Natural killer cell treated with Interleukin-12 subunit alpha and Interleukin-12 subunit beta and Interleukin-15 and Interleukin-18, amount 100 ng/mL, for 72 hours (primary cell): Measurements from ENCODE around the gene HSD17B10. TPM values are rescaled to one million over a fixed set of nuclear protein-coding genes. Genes with fewer than 3 reads are reported as not detected.
"Not testable (repeated sequence)": the region's sequence is repeated elsewhere in the genome, so short reads cannot be mapped to it uniquely, and the experiment has no call there.

ENCODE experiments used
- ATAC-seq, 2 donors: fragments of 150-1000 bp; cut with Tn5 transposase in 1 of 2; sonication (Bioruptor Pico), chemical (Tn5 transposase) in 1 of 2; 2 replicates each; pipeline ENCODE4 v1.10.0; 2021
- DNase-seq: peaks from one replicate; pipeline ENCODE4 v3.0.0; 2022; ENCODE audit warnings: low spot score
- H3K27ac Mint-ChIP-seq, 2 donors: 1 replicate in 1 of 2; 2 replicates in 1 of 2; pipeline ENCODE4 v1.8.0; 2022; ENCODE audit warnings: mixed read lengths in 2 of 2, mild to moderate bottlenecking in 1 of 2, moderate library complexity in 1 of 2
- H3K27me3 Mint-ChIP-seq, 2 donors: 1 replicate in 1 of 2; 2 replicates in 1 of 2; pipeline ENCODE4 v1.8.0; 2022; ENCODE audit warnings: mixed read lengths in 2 of 2
- H3K36me3 Mint-ChIP-seq: one replicate; pipeline ENCODE4 v1.8.0; 2022; ENCODE audit warnings: mixed read lengths
- H3K4me1 Mint-ChIP-seq, 2 donors: 1 replicate in 1 of 2; 2 replicates in 1 of 2; pipeline ENCODE4 v1.8.0; 2022; ENCODE audit warnings: low read depth in 2 of 2, mixed read lengths in 2 of 2, mild to moderate bottlenecking in 1 of 2
- H3K4me3 Mint-ChIP-seq: one replicate; pipeline ENCODE4 v1.8.0; 2022; ENCODE audit warnings: mixed read lengths
- H3K9me3 Mint-ChIP-seq: 2 replicates; pipeline ENCODE4 v1.8.0; 2022; ENCODE audit warnings: mixed read lengths
- total RNA-seq, 2 donors: library from RNA; stranded (reverse); gene quantifications; one replicate each; pipeline ENCODE4 v1.2.3, GENCODE V29; 2022

The HSD17B10 gene
- total RNA-seq, 2 donors from 2014 or later: 108 to 129 TPM

- DNase-seq (peak; percentile 99), ATAC-seq (peak; percentile 95 to 96)
- H3K36me3 Mint-ChIP-seq: peaks cover 5% of the 10 kb centered on the region
- no peaks in the 10 kb centered on the region for H3K9me3 Mint-ChIP-seq
- H3K4me1 Mint-ChIP-seq: peaks cover 27 to 29% of the 10 kb centered on the region in 2 donors
- no peaks in the 10 kb centered on the region for H3K27me3 Mint-ChIP-seq
- peak within 1 kb of the TSS; percentile 86 for H3K4me3 Mint-ChIP-seq
- H3K27ac Mint-ChIP-seq: peak within 1 kb of the TSS; percentile 87 to 90
Measured at GRCh38 chrX:53422086-53422860, 11.9 kb downstream of the HSD17B10 start, which contains the start of gene SMC1A. SMC1A (minus strand) TSS chrX:53422654; CDS start chrX:53422600, 54 bp downstream.

DNA sequence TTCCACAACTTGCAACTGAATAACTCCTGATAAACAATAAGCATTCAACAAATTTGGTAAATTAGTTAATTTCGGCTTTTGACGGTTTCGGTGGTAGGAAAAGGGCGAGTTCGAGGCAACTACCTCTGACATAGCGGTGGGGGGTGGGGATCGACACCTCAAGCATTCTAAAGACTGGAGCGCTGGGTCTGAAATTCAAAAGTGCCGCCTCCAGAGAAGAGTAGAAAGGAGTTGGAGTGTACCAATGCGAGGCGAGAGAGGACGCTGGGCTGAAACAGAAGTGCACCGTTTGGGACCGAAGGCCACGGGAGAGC lies 12.4 kb downstream of the HSD17B10 start:
- H3K4me1 Mint-ChIP-seq: peaks cover 27 to 29% of the 10 kb centered on the region in 2 donors
- ATAC-seq (peak in 1 of 2 donors; percentile 34), DNase-seq (no peak)
- peak overlapping the region; percentile 87 to 90 for H3K27ac Mint-ChIP-seq
- no peaks in the 10 kb centered on the region for H3K9me3 Mint-ChIP-seq
- H3K4me3 Mint-ChIP-seq: peak overlapping the region; percentile 86
- H3K36me3 Mint-ChIP-seq: peaks cover 5% of the 10 kb centered on the region
- H3K27me3 Mint-ChIP-seq: no peaks in the 10 kb centered on the region

DNA sequence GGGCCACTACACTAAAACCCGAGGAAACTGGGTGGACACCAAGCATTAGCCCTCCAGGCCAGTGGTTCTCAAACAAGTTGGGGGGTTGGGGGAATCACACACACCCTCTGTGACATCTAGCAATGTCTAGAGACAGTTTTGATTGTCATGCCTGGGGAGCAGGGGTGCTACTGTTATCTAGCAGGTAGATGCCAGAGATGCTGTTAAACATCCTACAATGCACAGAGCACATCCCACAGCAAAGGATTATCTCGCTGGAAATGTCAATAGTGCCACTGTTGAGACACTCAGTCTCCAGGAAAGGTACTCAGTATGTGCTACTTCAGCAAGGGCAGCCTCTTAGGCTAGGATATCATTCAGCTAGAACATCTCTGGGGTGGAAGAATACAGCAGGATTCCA lies 13.0 kb downstream of the HSD17B10 start:
- no peaks in the 10 kb centered on the region for H3K9me3 Mint-ChIP-seq
- peaks cover 5% of the 10 kb centered on the region for H3K36me3 Mint-ChIP-seq
- ATAC-seq (no peak), DNase-seq (no peak)
- peak overlapping the region; percentile 86 for H3K4me3 Mint-ChIP-seq
- no peaks in the 10 kb centered on the region for H3K27me3 Mint-ChIP-seq
- H3K27ac Mint-ChIP-seq: peak overlapping the region; percentile 87 to 90
- H3K4me1 Mint-ChIP-seq: peaks cover 27 to 29% of the 10 kb centered on the region in 2 donors

GRCh38 chrX:53420351-53420750 lies 13.8 kb downstream of the HSD17B10 start:
- H3K4me3 Mint-ChIP-seq: peak overlapping the region; percentile 86
- H3K27ac Mint-ChIP-seq: peak overlapping the region; percentile 87 to 90
- H3K4me1 Mint-ChIP-seq: peaks cover 27 to 29% of the 10 kb centered on the region in 2 donors
- not testable (repeated sequence) for H3K9me3 Mint-ChIP-seq, H3K27me3 Mint-ChIP-seq, H3K36me3 Mint-ChIP-seq, ATAC-seq, DNase-seq

GRCh38 chrX:53412446-53412845 lies 21.7 kb downstream of the HSD17B10 start:
- no peak for ATAC-seq
- no peaks in the 10 kb centered on the region for H3K9me3 Mint-ChIP-seq
- H3K36me3 Mint-ChIP-seq: peaks cover 21% of the 10 kb centered on the region
- H3K27me3 Mint-ChIP-seq: no peaks in the 10 kb centered on the region
- H3K4me1 Mint-ChIP-seq: peaks cover 1 to 9% of the 10 kb centered on the region in 2 donors
- H3K4me3 Mint-ChIP-seq: no peak overlapping the region
- DNase-seq: no peak
- H3K27ac Mint-ChIP-seq: no peak overlapping the region

- H3K27me3 Mint-ChIP-seq: no peaks in the 10 kb centered on the region
- peaks cover 24% of the 10 kb centered on the region for H3K36me3 Mint-ChIP-seq
Measured at GRCh38 chrX:53403535-53403934, 30.6 kb downstream of the HSD17B10 start.

GRCh38 chrX:53398216-53398615 lies 36.0 kb downstream of the HSD17B10 start:
- DNase-seq (no peak), ATAC-seq (no peak)
- Mint-ChIP-seq H3K36me3 (peaks cover 32% of the 10 kb centered on the region), H3K4me1 (peaks cover 0 to 3% of the 10 kb centered on the region in 2 donors), H3K9me3 (no peaks in the 10 kb centered on the region), H3K27me3 (no peaks in the 10 kb centered on the region), H3K4me3 (no peak overlapping the region), H3K27ac (no peak overlapping the region)

More at GRCh38 chrX:53403535-53403934, 30.6 kb downstream of the HSD17B10 start:
- H3K4me3 Mint-ChIP-seq: no peak overlapping the region
- no peaks in the 10 kb centered on the region for H3K9me3 Mint-ChIP-seq
- ATAC-seq (no peak), DNase-seq (no peak)
- H3K27ac Mint-ChIP-seq: no peak overlapping the region
- H3K4me1 Mint-ChIP-seq: no peaks in the 10 kb centered on the region

- Mint-ChIP-seq H3K27ac (no peak overlapping the region), H3K36me3 (peaks cover 19% of the 10 kb centered on the region), H3K4me3 (no peak overlapping the region)
Measured at GRCh38 chrX:53395605-53396298, 38.4 kb downstream of the HSD17B10 start.

GRCh38 chrX:53383376-53384076 lies 50.6 kb downstream of the HSD17B10 start:
- Mint-ChIP-seq H3K4me1 (peaks cover 0 to 5% of the 10 kb centered on the region in 2 donors), H3K27me3 (no peaks in the 10 kb centered on the region), H3K9me3 (no peaks in the 10 kb centered on the region), H3K36me3 (no peaks in the 10 kb centered on the region), H3K4me3 (no peak overlapping the region), H3K27ac (no peak overlapping the region)
- DNase-seq (no peak), ATAC-seq (no peak)

More at GRCh38 chrX:53395605-53396298, 38.4 kb downstream of the HSD17B10 start:
- Mint-ChIP-seq H3K4me1 (peaks cover 0 to 3% of the 10 kb centered on the region in 2 donors), H3K27me3 (no peaks in the 10 kb centered on the region), H3K9me3 (no peaks in the 10 kb centered on the region)
- no peak for DNase-seq
- ATAC-seq: no peak

Other genes starting within 250 kb of the HSD17B10 start
- 100 to 1,000 TPM; 129 to 197 TPM for gene KDM5C, start 209.2 kb downstream of the HSD17B10 start, total RNA-seq
- under 1 TPM; 0.48 to 0.86 TPM for gene IQSEC2, start 152.8 kb downstream of the HSD17B10 start, total RNA-seq
- gene SMC1A, start 11.7 kb downstream of the HSD17B10 start, total RNA-seq: 100 to 1,000 TPM; 146 to 147 TPM
- 1 to 10 TPM; 1.1 to 1.5 TPM for gene RIBC1, start 11.5 kb downstream of the HSD17B10 start, total RNA-seq